ENCODE data around the gene LCNL1.

GRCh38 chr9:136996361-136997292, 13.8 kb downstream of the LCNL1 start, which contains the start of gene CLIC3:
- TF ChIP-seq SIN3A (IDR thresholded peaks at IDR 0.05; ENCODE audit: borderline replicate concordance, insufficient read depth, low read depth, low read length): no peak
- 0 out of 2 replicates have a peak, but pooled peaks have one; percentile 19 for TF ChIP-seq POLR2AphosphoS5 (IDR thresholded peaks at IDR 0.05; ENCODE audit: low read depth, low read length)
- TF ChIP-seq CTCF (IDR thresholded peaks at IDR 0.05): no peak
- TF ChIP-seq REST (IDR thresholded peaks at IDR 0.05; ENCODE audit: insufficient read depth in 1 of 2, low read depth in 2 of 2, low read length in 1 of 2): no peak

All from Panc1 (cell line).